IPS-15b (cell line): ENCODE data around the gene EGFL7.
A peak's percentile ranks its signal among the peaks of the same experiment; 100 is the strongest.
"Not testable (repeated sequence)": the region's sequence is repeated elsewhere in the genome, so short reads cannot be mapped to it uniquely, and the experiment has no call there.

Experiments used
- H3K27me3 ChIP-seq: one replicate; pipeline ENCODE4 v1.6.1; 2013; ENCODE audit warnings: low read length; ENCODE audit not compliant: control insufficient read depth, insufficient read depth
- H3K36me3 ChIP-seq: one replicate; pipeline ENCODE4 v1.6.1; 2013; ENCODE audit warnings: low read length; ENCODE audit not compliant: control insufficient read depth, insufficient read depth
- H3K4me1 ChIP-seq: one replicate; pipeline ENCODE4 v1.6.1; 2013; ENCODE audit warnings: mild to moderate bottlenecking, low read length; ENCODE audit not compliant: control insufficient read depth, insufficient read depth
- H3K4me3 ChIP-seq: one replicate; pipeline ENCODE4 v1.5.1; 2013; ENCODE audit warnings: low read depth, low read length
- H3K9ac ChIP-seq: one replicate; pipeline ENCODE4 v1.6.1; 2013; ENCODE audit warnings: low read depth, mild to moderate bottlenecking, low read length
- H3K9me3 ChIP-seq: one replicate; pipeline ENCODE4 v1.6.1; 2013; ENCODE audit warnings: mild to moderate bottlenecking, low read length; ENCODE audit not compliant: control insufficient read depth, insufficient read depth

Gene EGFL7

GRCh38 chr9:136709454-136710109, 46.9 kb downstream of the EGFL7 start:
- H3K4me3 ChIP-seq, result no peak overlapping the region

GRCh38 chr9:136710543-136710942, 47.8 kb downstream of the EGFL7 start:
- Histone ChIP-seq H3K36me3 (peaks cover 12% of the 10 kb centered on the region), H3K4me1 (no peaks in the 10 kb centered on the region), H3K9ac (no peak overlapping the region), H3K4me3 (no peak overlapping the region), H3K27me3 (peaks cover 5% of the 10 kb centered on the region), H3K9me3 (no peaks in the 10 kb centered on the region)

More at GRCh38 chr9:136709454-136710109, 46.9 kb downstream of the EGFL7 start:
- Histone ChIP-seq H3K9ac (no peak overlapping the region), H3K36me3 (peaks cover 8% of the 10 kb centered on the region), H3K4me1 (no peaks in the 10 kb centered on the region), H3K27me3 (peaks cover 5% of the 10 kb centered on the region), H3K9me3 (no peaks in the 10 kb centered on the region)

GRCh38 chr9:136711219-136711648, 48.5 kb downstream of the EGFL7 start:
- H3K9ac ChIP-seq, H3K4me1 ChIP-seq, H3K9me3 ChIP-seq, H3K27me3 ChIP-seq: not testable (repeated sequence)
- Histone ChIP-seq H3K4me3 (peak overlapping the region; percentile 77), H3K36me3 (peaks cover 12% of the 10 kb centered on the region)

GRCh38 chr9:136711751-136712689, 49.3 kb downstream of the EGFL7 start, which contains the start of gene DIPK1B:
Gene DIPK1B, plus strand, starts transcription at chr9:136712572. Its CDS starts 94 bp downstream, at chr9:136712666.
- Histone ChIP-seq H3K4me1 (no peaks in the 10 kb centered on the region), H3K4me3 (peak within 1 kb of the TSS; percentile 77), H3K36me3 (peaks cover 12% of the 10 kb centered on the region), H3K27me3 (peaks cover 5% of the 10 kb centered on the region), H3K9ac (peak within 1 kb of the TSS; percentile 60), H3K9me3 (no peaks in the 10 kb centered on the region)

GRCh38 chr9:136712690-136713544, 50.2 kb downstream of the EGFL7 start:
- Histone ChIP-seq H3K27me3 (peaks cover 5% of the 10 kb centered on the region), H3K4me3 (peak overlapping the region; percentile 54), H3K4me1 (no peaks in the 10 kb centered on the region), H3K9ac (peak overlapping the region; percentile 60), H3K9me3 (no peaks in the 10 kb centered on the region), H3K36me3 (peaks cover 12% of the 10 kb centered on the region)

- Histone ChIP-seq H3K9ac (peak overlapping the region; percentile 60), H3K27me3 (peaks cover 5% of the 10 kb centered on the region), H3K36me3 (peaks cover 16% of the 10 kb centered on the region), H3K4me1 (no peaks in the 10 kb centered on the region), H3K4me3 (peak overlapping the region; percentile 54), H3K9me3 (no peaks in the 10 kb centered on the region)
These were observed 50.8 kb downstream of the EGFL7 start for GRCh38 chr9:136713550-136713949.

GRCh38 chr9:136714096-136714892, 51.6 kb downstream of the EGFL7 start:
- Histone ChIP-seq H3K9ac (peak overlapping the region; percentile 60), H3K4me1 (no peaks in the 10 kb centered on the region), H3K9me3 (no peaks in the 10 kb centered on the region), H3K36me3 (peaks cover 16% of the 10 kb centered on the region), H3K4me3 (no peak overlapping the region), H3K27me3 (peaks cover 5% of the 10 kb centered on the region)

- Histone ChIP-seq H3K4me1 (no peaks in the 10 kb centered on the region), H3K36me3 (peaks cover 16% of the 10 kb centered on the region), H3K9me3 (no peaks in the 10 kb centered on the region), H3K9ac (no peak overlapping the region), H3K4me3 (no peak overlapping the region), H3K27me3 (peaks cover 5% of the 10 kb centered on the region)
These were observed 52.2 kb downstream of the EGFL7 start for GRCh38 chr9:136714893-136715274.

- Histone ChIP-seq H3K9me3 (no peaks in the 10 kb centered on the region), H3K9ac (no peak overlapping the region), H3K27me3 (no peaks in the 10 kb centered on the region), H3K4me3 (no peak overlapping the region), H3K36me3 (peaks cover 25% of the 10 kb centered on the region), H3K4me1 (no peaks in the 10 kb centered on the region)
These were observed 54.7 kb downstream of the EGFL7 start for GRCh38 chr9:136717399-136717798.

GRCh38 chr9:136718345-136719194, 55.9 kb downstream of the EGFL7 start:
- H3K9ac ChIP-seq, result no peak overlapping the region

More at GRCh38 chr9:136718345-136719194, 55.9 kb downstream of the EGFL7 start:
- Histone ChIP-seq H3K4me1 (no peaks in the 10 kb centered on the region), H3K4me3 (no peak overlapping the region), H3K36me3 (peaks cover 37% of the 10 kb centered on the region), H3K27me3 (no peaks in the 10 kb centered on the region), H3K9me3 (no peaks in the 10 kb centered on the region)
